ENCODE results near the gene SP3. TPM values are rescaled to one million over a fixed set of nuclear protein-coding genes. Genes with fewer than 3 reads are reported as not detected.

SP3 gene
- total RNA-seq, 1 donor, result 115 TPM

DNA sequence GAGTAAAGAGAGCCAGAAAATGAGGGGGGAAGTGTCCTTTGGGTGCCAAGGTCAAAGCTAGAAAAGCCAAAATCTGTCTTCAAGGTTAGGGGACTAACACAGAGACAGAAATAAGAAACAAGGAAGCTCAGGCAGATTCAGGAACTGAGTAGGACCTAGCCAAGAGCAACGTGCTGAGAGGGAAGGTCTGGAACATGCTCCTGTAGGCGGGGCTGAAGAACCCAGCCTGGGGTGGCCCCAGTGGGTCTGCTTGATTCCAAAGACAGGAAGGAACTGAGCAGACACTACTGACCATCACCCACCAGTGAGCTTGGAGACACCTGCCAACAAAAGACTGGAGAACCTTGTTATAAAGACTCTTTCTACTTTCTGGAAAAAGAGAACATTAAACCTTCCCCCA lies 105.1 kb downstream of the SP3 start:
- no peak for TF ChIP-seq CTCF (IDR thresholded peaks at IDR 0.05; ENCODE audit: insufficient read depth, low read length)
- DNase-seq (ENCODE audit: low read depth), result no peak
- no peak overlapping the region for H3K4me3 ChIP-seq (ENCODE audit: low read depth, low read length)

DNA sequence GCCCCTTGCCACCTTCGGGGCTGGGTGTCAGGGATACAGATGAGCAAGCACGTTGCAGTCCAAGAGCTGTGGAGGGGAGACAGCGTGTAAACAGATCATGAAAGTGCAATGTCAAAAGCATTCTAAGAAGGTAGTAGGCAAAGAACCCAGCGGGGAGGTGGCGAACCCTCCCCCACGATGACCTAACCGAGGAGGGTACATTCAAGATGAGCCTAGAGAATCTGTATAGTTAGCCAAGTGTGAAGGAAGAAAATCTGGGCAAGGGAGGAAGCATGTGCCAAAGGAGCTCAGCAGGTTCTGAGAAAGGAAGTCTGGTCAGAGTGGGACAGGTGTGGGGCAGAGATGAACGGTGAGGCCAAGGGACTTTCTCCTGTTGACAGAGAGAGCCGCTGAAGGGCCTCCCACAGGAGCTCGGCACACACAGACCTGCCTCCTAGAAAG lies 106.9 kb downstream of the SP3 start:
- TF ChIP-seq CTCF (IDR thresholded peaks at IDR 0.05; ENCODE audit: insufficient read depth, low read length), result no peak
- no peak for DNase-seq (ENCODE audit: low read depth)
- H3K4me3 ChIP-seq (ENCODE audit: low read depth, low read length), result no peak overlapping the region

Measured in fibroblast of the aortic adventitia (primary cell).